ENCODE results near the gene MCHR1. TPM values are rescaled to one million over a fixed set of nuclear protein-coding genes. Genes with fewer than 3 reads are reported as not detected.

Gene MCHR1
- total and polyA plus RNA-seq, 2 of the 4 experiments (the other 2 are of a cell fraction), result 1.4 to 3.2 TPM

DNA sequence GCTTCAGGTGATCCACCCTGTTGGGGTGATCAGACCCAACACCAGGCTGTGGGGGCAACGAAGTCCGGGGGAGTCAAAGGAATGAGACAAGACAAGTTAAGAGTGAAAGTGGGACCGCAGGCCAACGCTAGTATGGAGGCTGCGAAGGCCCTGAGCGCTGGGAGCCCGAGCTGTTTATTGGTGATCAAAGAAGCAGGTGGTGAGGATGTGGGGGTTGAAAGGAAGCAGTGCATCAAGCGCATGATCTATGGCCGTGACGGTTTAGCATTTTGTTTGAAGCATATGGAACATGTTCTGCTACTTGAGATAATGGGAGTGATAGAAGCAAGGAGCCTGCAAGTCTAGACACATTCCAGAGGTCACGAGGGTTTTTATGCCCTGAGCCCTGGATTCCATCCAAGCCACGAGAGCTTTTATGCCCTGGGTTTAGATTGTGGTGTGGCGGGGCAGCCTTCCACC, 49.5 kb downstream of the MCHR1 start:
- H3K79me1 ChIP-seq (ENCODE audit: low read depth in 1 of 2, low read length in 2 of 2), result no peaks in the 10 kb centered on the region
- H2BK5ac ChIP-seq (ENCODE audit: low read depth, low read length, poor library complexity, severe bottlenecking), result no peak overlapping the region
- H4K8ac ChIP-seq (ENCODE audit: low read depth in 2 of 2, low read length in 2 of 2), result 0 out of 4 replicates have a peak overlapping the region, but pooled peaks of 1 of the 2 experiments have one; percentile 47
- 0 out of 2 replicates have a peak overlapping the region, but pooled peaks have one; percentile 24 for H2BK20ac ChIP-seq (ENCODE audit: low read depth, low read length)
- no peaks in the 10 kb centered on the region for H3K36me3 ChIP-seq (ENCODE audit: control insufficient read depth, insufficient read depth, low read length)
- 35% methylated on average over 10 of the region's 13 CpGs; no CpG with 5 or more reads in 1 of the 2 experiments for WGBS, 2 experiments (ENCODE audit: extremely low coverage in 2 of 2, insufficient read length in 1 of 2)
- no peak overlapping the region; the same call in 1 of the 2 replicates for H3K4ac ChIP-seq (ENCODE audit: low read depth, low read length)
- no peak for TF ChIP-seq SMC3 (IDR thresholded peaks at IDR 0.05; ENCODE audit: low read depth, low read length)
- TF ChIP-seq, protein P1, sequence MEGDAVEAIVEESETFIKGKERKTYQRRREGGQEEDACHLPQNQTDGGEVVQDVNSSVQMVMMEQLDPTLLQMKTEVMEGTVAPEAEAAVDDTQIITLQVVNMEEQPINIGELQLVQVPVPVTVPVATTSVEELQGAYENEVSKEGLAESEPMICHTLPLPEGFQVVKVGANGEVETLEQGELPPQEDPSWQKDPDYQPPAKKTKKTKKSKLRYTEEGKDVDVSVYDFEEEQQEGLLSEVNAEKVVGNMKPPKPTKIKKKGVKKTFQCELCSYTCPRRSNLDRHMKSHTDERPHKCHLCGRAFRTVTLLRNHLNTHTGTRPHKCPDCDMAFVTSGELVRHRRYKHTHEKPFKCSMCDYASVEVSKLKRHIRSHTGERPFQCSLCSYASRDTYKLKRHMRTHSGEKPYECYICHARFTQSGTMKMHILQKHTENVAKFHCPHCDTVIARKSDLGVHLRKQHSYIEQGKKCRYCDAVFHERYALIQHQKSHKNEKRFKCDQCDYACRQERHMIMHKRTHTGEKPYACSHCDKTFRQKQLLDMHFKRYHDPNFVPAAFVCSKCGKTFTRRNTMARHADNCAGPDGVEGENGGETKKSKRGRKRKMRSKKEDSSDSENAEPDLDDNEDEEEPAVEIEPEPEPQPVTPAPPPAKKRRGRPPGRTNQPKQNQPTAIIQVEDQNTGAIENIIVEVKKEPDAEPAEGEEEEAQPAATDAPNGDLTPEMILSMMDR (conservative IDR thresholded peaks at IDR 0.05; ENCODE audit: low read depth, low read length), result no peak
- no peak for TF ChIP-seq CEBPB (IDR thresholded peaks at IDR 0.05; ENCODE audit: low read depth, low read length)
- no peak for TF ChIP-seq MAFK (IDR thresholded peaks at IDR 0.05; ENCODE audit: low read depth, low read length)
- TF ChIP-seq RFX5 (IDR thresholded peaks at IDR 0.05; ENCODE audit: low read depth, low read length), result no peak
- TF ChIP-seq RAD21 (IDR thresholded peaks at IDR 0.05; ENCODE audit: low read length), result no peak
- TF ChIP-seq POLR2A (IDR thresholded peaks at IDR 0.05; ENCODE audit: low read depth, low read length), result no peak
- TF ChIP-seq, protein P2, sequence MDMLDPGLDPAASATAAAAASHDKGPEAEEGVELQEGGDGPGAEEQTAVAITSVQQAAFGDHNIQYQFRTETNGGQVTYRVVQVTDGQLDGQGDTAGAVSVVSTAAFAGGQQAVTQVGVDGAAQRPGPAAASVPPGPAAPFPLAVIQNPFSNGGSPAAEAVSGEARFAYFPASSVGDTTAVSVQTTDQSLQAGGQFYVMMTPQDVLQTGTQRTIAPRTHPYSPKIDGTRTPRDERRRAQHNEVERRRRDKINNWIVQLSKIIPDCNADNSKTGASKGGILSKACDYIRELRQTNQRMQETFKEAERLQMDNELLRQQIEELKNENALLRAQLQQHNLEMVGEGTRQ (IDR thresholded peaks at IDR 0.05; ENCODE audit: low read depth, low read length), result no peak
- no peak for TF ChIP-seq BHLHE40 (IDR thresholded peaks at IDR 0.05; ENCODE audit: low read depth, low read length)
- no peak for TF ChIP-seq MAZ (IDR thresholded peaks at IDR 0.05; ENCODE audit: borderline replicate concordance, low read depth, low read length)
- no peak for TF ChIP-seq FOS (IDR thresholded peaks at IDR 0.05; ENCODE audit: low read depth, low read length)
- TF ChIP-seq MXI1 (IDR thresholded peaks at IDR 0.05; ENCODE audit: borderline replicate concordance, low read depth, low read length), result no peak
- TF ChIP-seq, protein P3, sequence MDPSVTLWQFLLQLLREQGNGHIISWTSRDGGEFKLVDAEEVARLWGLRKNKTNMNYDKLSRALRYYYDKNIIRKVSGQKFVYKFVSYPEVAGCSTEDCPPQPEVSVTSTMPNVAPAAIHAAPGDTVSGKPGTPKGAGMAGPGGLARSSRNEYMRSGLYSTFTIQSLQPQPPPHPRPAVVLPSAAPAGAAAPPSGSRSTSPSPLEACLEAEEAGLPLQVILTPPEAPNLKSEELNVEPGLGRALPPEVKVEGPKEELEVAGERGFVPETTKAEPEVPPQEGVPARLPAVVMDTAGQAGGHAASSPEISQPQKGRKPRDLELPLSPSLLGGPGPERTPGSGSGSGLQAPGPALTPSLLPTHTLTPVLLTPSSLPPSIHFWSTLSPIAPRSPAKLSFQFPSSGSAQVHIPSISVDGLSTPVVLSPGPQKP (IDR thresholded peaks at IDR 0.05; ENCODE audit: borderline replicate concordance, low read depth, low read length), result no peak
- TF ChIP-seq RCOR1 (IDR thresholded peaks at IDR 0.05; ENCODE audit: insufficient replicate concordance, low read length), result no peak
- no peak for TF ChIP-seq CHD1 (IDR thresholded peaks at IDR 0.05; ENCODE audit: low read depth, low read length)
- TF ChIP-seq NFE2L2 (IDR thresholded peaks at IDR 0.05; ENCODE audit: low read depth, low read length), result no peak
- no peak overlapping the region for H2AK9ac ChIP-seq (replicated peaks; ENCODE audit: low read depth, low read length, poor library complexity)
- peak overlapping the region; percentile 65 for H2AFZ ChIP-seq (replicated peaks; ENCODE audit: low read length, poor library complexity)
- H3K23ac ChIP-seq (ENCODE audit: low read depth, low read length), result no peak overlapping the region
- peak overlapping the region; percentile 26; the same call in 1 of the 2 replicates for H4K91ac ChIP-seq (ENCODE audit: insufficient read depth, low read depth, low read length)
- no peak overlapping the region for H2BK15ac ChIP-seq (ENCODE audit: low read depth, low read length)
- H2BK120ac ChIP-seq (ENCODE audit: low read depth, low read length), result no peak overlapping the region
- in situ Hi-C loops (cut with MboI; ENCODE audit: low sequenced_read_pairs) (no loop called here), dilution Hi-C loops (cut with HindIII; ENCODE audit: low sequenced_read_pairs, unreplicated experiment) (no loop called here), intact Hi-C loops (cut with micrococcal nuclease) (no loop called here)
- ChIA-PET CTCF (no interaction called here), POLR2A (ENCODE audit: unreplicated experiment) (no interaction called here)
- H3K27me3 ChIP-seq (ENCODE audit: control insufficient read depth, insufficient read depth, low read length), result no peaks in the 10 kb centered on the region
- H3K56ac ChIP-seq (ENCODE audit: extremely low read depth, insufficient read depth, low read length), result no peak overlapping the region
- H2AK5ac ChIP-seq (ENCODE audit: low read depth, low read length), result no peak overlapping the region
- no TSS peak for BruUV-seq (replicated peaks)
- DNase-seq (no peak), ATAC-seq (ENCODE audit: low read depth) (peak; percentile 21; the same call in 1 of the 2 replicates)
- peaks cover 3% of the 10 kb centered on the region; the same call in 1 of the 2 replicates for H3K4me1 ChIP-seq (ENCODE audit: control insufficient read depth, insufficient read depth, low read length)
- H3K4me2 ChIP-seq (ENCODE audit: low read depth, low read length), result no peak overlapping the region
- H3K27ac ChIP-seq (ENCODE audit: insufficient read depth, low read length), result no peak overlapping the region
- no peaks in the 10 kb centered on the region for H4K20me1 ChIP-seq (ENCODE audit: insufficient read depth, low read length)
- H3K14ac ChIP-seq (replicated peaks; ENCODE audit: low read depth, low read length), result no peak overlapping the region; the same call in 1 of the 2 replicates
- no peak overlapping the region for H3K18ac ChIP-seq (ENCODE audit: low read depth, low read length)
- no peak overlapping the region for H4K5ac ChIP-seq (ENCODE audit: low read depth, low read length)
- H3K4me3 ChIP-seq (ENCODE audit: insufficient read depth, low read depth, low read length), result no peak overlapping the region
- H3K9ac ChIP-seq (ENCODE audit: low read depth, low read length), result no peak overlapping the region
- H3K9me1 ChIP-seq (ENCODE audit: insufficient read depth, low read length), result 0 out of 2 replicates have a peak, but pooled peaks cover 3% of the 10 kb centered on the region
- H3K9me3 ChIP-seq (ENCODE audit: control insufficient read depth, insufficient read depth, low read length), result peaks cover 2% of the 10 kb centered on the region; the same call in 1 of the 2 replicates
